ENCODE results near the gene TRIM65.
"Not testable (repeated sequence)": the region's sequence is repeated elsewhere in the genome, so short reads cannot be mapped to it uniquely, and the experiment has no call there.

The TRIM65 gene

DNA sequence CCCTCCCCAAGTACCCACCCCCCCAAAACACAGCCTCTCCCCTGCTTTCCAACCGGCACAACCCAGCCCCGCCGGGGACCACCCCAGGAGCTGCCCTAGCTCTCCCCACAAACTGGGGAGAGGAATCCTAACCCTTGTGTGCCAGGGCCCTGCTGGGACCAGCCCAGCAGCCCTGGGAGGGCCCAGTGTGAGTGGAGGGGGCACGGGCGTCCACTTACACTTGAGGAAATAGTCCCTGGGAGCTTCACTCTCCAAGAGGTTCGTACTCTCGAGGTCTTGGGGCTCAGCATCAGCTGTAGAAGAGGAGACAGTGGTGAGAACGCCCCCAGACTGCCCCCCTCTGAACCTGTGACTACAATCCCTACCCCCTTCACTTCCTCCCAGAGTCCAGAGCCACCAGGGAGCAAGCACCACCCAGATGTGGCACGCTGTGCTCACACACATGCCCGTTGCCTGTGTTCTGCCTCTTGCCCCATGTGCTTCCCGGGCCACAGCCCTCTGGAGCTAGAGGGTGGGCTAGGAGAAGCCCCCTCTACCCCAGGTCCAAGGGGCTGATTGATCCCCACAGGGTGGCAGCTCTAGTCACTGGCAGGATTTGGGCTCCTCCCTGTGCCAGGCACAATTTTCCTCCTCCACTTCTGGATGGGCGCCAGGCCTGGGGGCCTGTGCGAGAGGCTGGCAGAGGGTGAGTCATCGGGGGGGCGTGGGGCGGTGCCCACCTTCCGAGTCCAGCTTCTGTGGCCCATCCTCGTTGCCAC lies 21.4 kb downstream of the TRIM65 start:
- Histone ChIP-seq H3K56ac (ENCODE audit: low read length) (peak overlapping the region; percentile 7), H3K23ac (ENCODE audit: low read length) (no peak overlapping the region), H2BK120ac (ENCODE audit: low read depth, low read length) (no peak overlapping the region), H2AK5ac (ENCODE audit: low read length) (no peak overlapping the region), H4K5ac (ENCODE audit: low read length) (no peak overlapping the region), H3K36me3 (ENCODE audit: control insufficient read depth, insufficient read depth, low read length) (no peaks in the 10 kb centered on the region), H4K8ac (ENCODE audit: low read depth, low read length) (no peak overlapping the region), H3K18ac (ENCODE audit: low read length) (no peak overlapping the region), H3K27me3 (ENCODE audit: insufficient read depth, low read length, poor library complexity) (no peaks in the 10 kb centered on the region), H3K4me2 (ENCODE audit: low read length) (no peak overlapping the region), H3K9ac (ENCODE audit: low read length) (no peak overlapping the region), H3K79me2 (ENCODE audit: control insufficient read depth, insufficient read depth, low read length) (no peaks in the 10 kb centered on the region), H3K27ac (ENCODE audit: low read depth, low read length) (no peak overlapping the region), H3K79me1 (ENCODE audit: low read length) (no peaks in the 10 kb centered on the region), H3K4me1 (ENCODE audit: control insufficient read depth, low read depth, low read length) (no peaks in the 10 kb centered on the region), H3K4ac (ENCODE audit: low read depth, low read length) (no peak overlapping the region), H3K4me3 (ENCODE audit: low read length) (no peak overlapping the region), H2BK15ac (replicated peaks; ENCODE audit: low read depth) (no peak overlapping the region), H2BK5ac (ENCODE audit: low read length) (no peak overlapping the region)
- no CpG with 5 or more reads among the region's 18 CpGs for WGBS (ENCODE audit: extremely low coverage, insufficient coverage, low lambda C conversion rate)
- DNase-seq = no peak

DNA sequence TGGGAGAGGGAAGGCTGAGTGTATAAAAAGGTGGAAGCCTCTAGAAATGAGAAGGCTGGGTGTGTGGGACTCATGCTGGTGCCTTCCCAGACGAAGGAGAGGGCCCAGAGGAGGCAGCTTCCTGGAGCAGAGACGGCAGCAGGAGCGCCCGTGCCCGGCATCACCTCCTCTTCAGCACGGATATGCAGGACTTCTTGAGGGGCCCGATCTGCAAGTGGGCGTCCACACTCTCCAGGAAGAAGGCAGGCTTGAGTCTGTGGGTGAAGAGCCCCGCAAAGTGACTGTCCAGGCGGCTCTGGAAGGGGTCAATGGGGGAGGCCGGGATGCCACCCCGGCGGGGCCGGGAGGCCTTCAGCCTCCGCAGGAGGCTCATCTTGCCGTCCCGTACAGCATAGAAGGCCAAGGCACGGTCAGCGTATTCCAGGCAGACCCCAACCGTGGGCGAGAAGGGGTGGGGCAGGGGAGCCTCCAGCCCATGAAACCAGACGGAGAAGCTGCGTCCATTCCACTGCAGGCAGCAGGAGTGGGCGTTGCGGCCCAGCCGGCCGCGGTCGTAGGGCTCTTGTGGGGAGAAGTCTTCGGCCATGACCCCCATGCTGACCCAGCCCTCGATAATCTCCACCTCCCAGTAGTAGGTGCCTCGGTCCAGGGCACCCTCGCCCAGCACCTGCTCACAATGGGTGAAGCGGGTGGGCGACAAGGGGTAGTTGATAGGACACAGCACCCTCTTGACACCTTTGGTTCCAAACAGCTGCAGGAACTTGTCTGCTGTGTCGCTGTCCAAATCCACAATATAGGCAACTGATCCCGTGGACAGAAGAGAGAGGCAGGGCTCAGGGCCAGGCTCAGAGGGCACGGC lies 22.2 kb downstream of the TRIM65 start:
- Histone ChIP-seq H3K23ac (ENCODE audit: low read length) (no peak overlapping the region), H2AK5ac (ENCODE audit: low read length) (no peak overlapping the region), H3K4me3 (ENCODE audit: low read length) (no peak overlapping the region), H3K4me1 (ENCODE audit: control insufficient read depth, low read depth, low read length) (no peaks in the 10 kb centered on the region), H3K36me3 (ENCODE audit: control insufficient read depth, insufficient read depth, low read length) (no peaks in the 10 kb centered on the region), H3K27ac (ENCODE audit: low read depth, low read length) (no peak overlapping the region), H3K56ac (ENCODE audit: low read length) (no peak overlapping the region), H3K79me2 (ENCODE audit: control insufficient read depth, insufficient read depth, low read length) (no peaks in the 10 kb centered on the region), H4K5ac (ENCODE audit: low read length) (no peak overlapping the region), H2BK5ac (ENCODE audit: low read length) (no peak overlapping the region), H3K18ac (ENCODE audit: low read length) (no peak overlapping the region), H3K4me2 (ENCODE audit: low read length) (no peak overlapping the region), H3K9ac (ENCODE audit: low read length) (no peak overlapping the region), H4K8ac (ENCODE audit: low read depth, low read length) (no peak overlapping the region), H3K27me3 (ENCODE audit: insufficient read depth, low read length, poor library complexity) (no peaks in the 10 kb centered on the region), H3K4ac (ENCODE audit: low read depth, low read length) (no peak overlapping the region), H2BK15ac (replicated peaks; ENCODE audit: low read depth) (no peak overlapping the region), H2BK120ac (ENCODE audit: low read depth, low read length) (no peak overlapping the region), H3K79me1 (ENCODE audit: low read length) (no peaks in the 10 kb centered on the region)
- no CpG with 5 or more reads among the region's 38 CpGs for WGBS (ENCODE audit: extremely low coverage, insufficient coverage, low lambda C conversion rate)
- DNase-seq = no peak

DNA sequence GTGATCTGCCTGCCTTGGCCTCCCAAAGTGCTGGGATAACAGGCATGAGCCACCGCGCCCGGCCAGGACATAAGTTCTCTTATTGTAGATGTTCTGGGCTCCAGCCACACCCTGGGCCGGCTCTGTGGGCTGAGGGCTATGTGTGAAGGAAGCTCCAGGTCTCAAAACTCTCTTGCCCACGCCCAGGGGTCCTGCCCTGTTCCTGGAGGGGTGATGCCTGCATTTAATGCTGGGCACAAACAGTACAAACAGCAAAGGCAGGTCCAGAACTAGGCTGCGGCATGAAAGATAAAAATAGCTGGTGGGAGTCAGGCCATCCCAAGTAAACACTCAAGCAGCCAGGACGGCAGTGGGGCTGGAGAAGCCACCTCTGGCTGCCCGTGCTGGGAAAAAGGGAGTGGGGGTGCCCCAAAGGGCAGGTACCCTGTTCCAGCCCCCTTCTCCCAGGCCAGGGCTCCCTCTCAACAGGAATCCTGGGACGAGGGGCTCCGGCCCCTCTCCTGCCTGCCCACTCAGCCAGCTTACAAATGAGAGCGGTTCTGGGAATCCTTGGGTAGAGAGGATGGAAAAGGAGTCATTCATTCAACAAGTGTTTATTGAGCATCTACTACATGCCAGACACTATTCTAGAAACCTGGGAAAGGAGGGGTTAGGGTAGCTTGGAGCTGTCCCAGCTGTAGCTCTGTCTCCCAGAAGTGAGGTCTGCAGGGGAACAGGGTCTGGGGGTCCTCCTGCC lies 23.0 kb downstream of the TRIM65 start:
- H3K9ac ChIP-seq (ENCODE audit: low read length) = no peak overlapping the region
- no peak for DNase-seq
- no CpG with 5 or more reads among the region's 11 CpGs for WGBS (ENCODE audit: extremely low coverage, insufficient coverage, low lambda C conversion rate)
- H3K79me2 ChIP-seq (ENCODE audit: control insufficient read depth, insufficient read depth, low read length) = no peaks in the 10 kb centered on the region
- H3K27ac ChIP-seq (ENCODE audit: low read depth, low read length) = no peak overlapping the region
- H3K79me1 ChIP-seq (ENCODE audit: low read length) = no peaks in the 10 kb centered on the region
- H3K4me1 ChIP-seq (ENCODE audit: control insufficient read depth, low read depth, low read length) = no peaks in the 10 kb centered on the region
- no peak overlapping the region for H2BK120ac ChIP-seq (ENCODE audit: low read depth, low read length)
- no peaks in the 10 kb centered on the region for H3K27me3 ChIP-seq (ENCODE audit: insufficient read depth, low read length, poor library complexity)
- H3K18ac ChIP-seq (ENCODE audit: low read length) = no peak overlapping the region
- H2AK5ac ChIP-seq (ENCODE audit: low read length) = no peak overlapping the region
- no peak overlapping the region for H3K56ac ChIP-seq (ENCODE audit: low read length)
- no peaks in the 10 kb centered on the region for H3K36me3 ChIP-seq (ENCODE audit: control insufficient read depth, insufficient read depth, low read length)
- no peak overlapping the region for H3K4ac ChIP-seq (ENCODE audit: low read depth, low read length)
- H2BK15ac ChIP-seq (replicated peaks; ENCODE audit: low read depth) = no peak overlapping the region
- no peak overlapping the region for H2BK5ac ChIP-seq (ENCODE audit: low read length)
- H3K4me2 ChIP-seq (ENCODE audit: low read length) = no peak overlapping the region
- no peak overlapping the region for H3K23ac ChIP-seq (ENCODE audit: low read length)
- H4K5ac ChIP-seq (ENCODE audit: low read length) = no peak overlapping the region
- no peak overlapping the region for H3K4me3 ChIP-seq (ENCODE audit: low read length)
- no peak overlapping the region for H4K8ac ChIP-seq (ENCODE audit: low read depth, low read length)

DNA sequence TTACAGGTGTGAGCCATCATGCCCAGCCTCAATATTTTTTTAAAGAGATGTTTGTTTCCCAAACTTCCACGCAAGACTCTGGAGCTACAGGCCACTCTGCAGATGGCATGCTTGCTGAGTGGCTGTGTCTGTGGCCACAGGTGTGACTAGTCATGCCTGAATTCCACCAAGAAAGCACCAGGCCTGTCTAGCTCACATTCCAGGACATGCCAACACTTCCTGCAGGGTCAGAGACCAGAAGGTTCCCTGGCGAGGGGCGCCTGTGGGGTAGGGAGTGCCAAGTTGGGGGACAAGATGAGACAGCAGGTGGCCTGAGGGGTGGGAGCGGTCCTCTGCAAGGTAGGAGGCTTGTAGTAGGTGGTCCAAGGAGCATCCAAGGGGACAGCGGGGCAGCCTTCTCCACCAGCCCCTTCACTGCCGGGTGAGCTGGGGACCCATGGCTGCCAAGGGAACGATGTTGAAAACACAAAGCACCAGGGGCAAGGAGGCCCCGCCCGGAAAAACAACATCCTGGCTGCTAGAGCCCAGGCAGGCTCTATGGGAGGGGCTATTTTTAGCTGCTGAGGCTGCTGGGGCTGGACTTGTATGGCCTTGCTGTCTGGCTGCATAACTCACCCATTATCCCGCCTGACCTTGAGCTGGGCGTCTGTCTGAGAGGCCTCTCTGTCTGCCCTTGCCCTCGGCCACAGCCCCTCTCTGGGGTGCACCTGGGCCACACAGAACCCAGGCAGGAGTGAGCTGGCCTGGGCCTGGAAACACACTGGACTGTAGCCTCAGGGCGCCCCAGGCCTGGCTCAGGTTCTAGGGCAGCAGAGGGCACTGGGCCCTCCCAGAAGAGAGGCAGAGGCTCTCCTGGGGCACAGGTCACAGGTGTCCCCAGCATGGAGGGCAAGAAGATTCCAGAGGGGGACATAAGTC lies 24.1 kb downstream of the TRIM65 start:
- H3K4me1 ChIP-seq (ENCODE audit: control insufficient read depth, low read depth, low read length) = no peaks in the 10 kb centered on the region

DNA sequence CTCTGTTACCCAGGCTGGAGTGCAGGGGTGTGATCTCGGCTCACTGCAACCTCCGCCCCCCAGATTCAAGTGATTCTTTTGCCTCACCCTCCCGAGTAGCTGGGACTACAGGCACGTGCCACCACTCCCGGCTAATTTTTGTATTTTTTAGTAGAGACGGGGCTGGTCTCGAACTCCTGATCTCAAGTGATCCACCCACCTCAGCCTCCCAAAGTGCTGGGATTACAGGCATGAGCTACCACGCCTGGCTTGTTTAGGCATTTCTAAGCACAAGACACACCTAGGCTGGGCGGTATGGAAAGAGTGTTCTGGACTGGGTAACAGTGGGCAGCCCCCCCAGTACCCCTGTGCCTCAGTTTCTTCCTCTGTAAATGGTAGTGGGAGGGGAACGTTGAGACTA lies 26.5 kb downstream of the TRIM65 start:
- WGBS (ENCODE audit: extremely low coverage, insufficient coverage, low lambda C conversion rate) = no CpG with 5 or more reads among the region's 10 CpGs
- not testable (repeated sequence) for H3K4ac ChIP-seq (ENCODE audit: low read depth, low read length); H3K4me1 ChIP-seq (ENCODE audit: control insufficient read depth, low read depth, low read length); H3K9ac ChIP-seq (ENCODE audit: low read length); H2BK15ac ChIP-seq (replicated peaks; ENCODE audit: low read depth); H3K27me3 ChIP-seq (ENCODE audit: insufficient read depth, low read length, poor library complexity); H3K4me2 ChIP-seq (ENCODE audit: low read length); H2BK5ac ChIP-seq (ENCODE audit: low read length); H3K4me3 ChIP-seq (ENCODE audit: low read length); H3K79me1 ChIP-seq (ENCODE audit: low read length); DNase-seq; H2AK5ac ChIP-seq (ENCODE audit: low read length); H3K23ac ChIP-seq (ENCODE audit: low read length); H3K56ac ChIP-seq (ENCODE audit: low read length); H3K36me3 ChIP-seq (ENCODE audit: control insufficient read depth, insufficient read depth, low read length); H3K18ac ChIP-seq (ENCODE audit: low read length); H4K8ac ChIP-seq (ENCODE audit: low read depth, low read length); H3K79me2 ChIP-seq (ENCODE audit: control insufficient read depth, insufficient read depth, low read length); H4K5ac ChIP-seq (ENCODE audit: low read length); H2BK120ac ChIP-seq (ENCODE audit: low read depth, low read length); H3K27ac ChIP-seq (ENCODE audit: low read depth, low read length)

More for the DNA sequence above, 24.1 kb downstream of the TRIM65 start:
- Histone ChIP-seq H3K4me3 (ENCODE audit: low read length) (no peak overlapping the region), H3K36me3 (ENCODE audit: control insufficient read depth, insufficient read depth, low read length) (no peaks in the 10 kb centered on the region), H3K9ac (ENCODE audit: low read length) (no peak overlapping the region), H3K18ac (ENCODE audit: low read length) (no peak overlapping the region), H2BK5ac (ENCODE audit: low read length) (no peak overlapping the region), H3K79me1 (ENCODE audit: low read length) (no peaks in the 10 kb centered on the region), H4K5ac (ENCODE audit: low read length) (no peak overlapping the region), H4K8ac (ENCODE audit: low read depth, low read length) (no peak overlapping the region), H3K4me2 (ENCODE audit: low read length) (no peak overlapping the region), H2AK5ac (ENCODE audit: low read length) (no peak overlapping the region), H3K27me3 (ENCODE audit: insufficient read depth, low read length, poor library complexity) (no peaks in the 10 kb centered on the region), H3K79me2 (ENCODE audit: control insufficient read depth, insufficient read depth, low read length) (no peaks in the 10 kb centered on the region), H3K27ac (ENCODE audit: low read depth, low read length) (no peak overlapping the region), H2BK120ac (ENCODE audit: low read depth, low read length) (no peak overlapping the region), H3K23ac (ENCODE audit: low read length) (no peak overlapping the region), H3K56ac (ENCODE audit: low read length) (peak overlapping the region; percentile 17), H3K4ac (ENCODE audit: low read depth, low read length) (no peak overlapping the region), H2BK15ac (replicated peaks; ENCODE audit: low read depth) (no peak overlapping the region)
- no CpG with 5 or more reads among the region's 13 CpGs for WGBS (ENCODE audit: extremely low coverage, insufficient coverage, low lambda C conversion rate)
- peak; percentile 69 for DNase-seq
